OCI-LY1 (cell line): Measurements from ENCODE around the gene ZMPSTE24.

Source experiments
- H2AFZ ChIP-seq: fragments of 200-600 bp; sonication (generic), shearing (Covaris generic); 2 replicates; pipeline ENCODE4 v1.6.0; 2014; ENCODE audit warnings: antibody characterized with exemption, mild to moderate bottlenecking, low read length
- H3F3A ChIP-seq: fragments of 200-600 bp; sonication (generic), shearing (Covaris generic); 2 replicates; pipeline ENCODE4 v1.6.0; 2014; ENCODE audit warnings: mild to moderate bottlenecking, antibody characterized with exemption, low read length, moderate library complexity; ENCODE audit not compliant: insufficient read depth
- H3K27ac ChIP-seq: fragments of 200-600 bp; sonication (generic); 2 replicates; pipeline ENCODE4 v1.5.1; 2014; ENCODE audit warnings: low read length, mixed run types, mild to moderate bottlenecking, low read depth; ENCODE audit not compliant: poor library complexity, severe bottlenecking
- H3K27me3 ChIP-seq: fragments of 200-600 bp; sonication (generic); 2 replicates; pipeline ENCODE4 v1.6.0; 2014; ENCODE audit warnings: antibody characterized with exemption, mild to moderate bottlenecking, low read length, moderate library complexity; ENCODE audit not compliant: insufficient read depth
- H3K36me3 ChIP-seq: fragments of 200-600 bp; sonication (generic); 2 replicates; pipeline ENCODE4 v1.6.1; 2014; ENCODE audit warnings: mild to moderate bottlenecking, antibody characterized with exemption, low read length, moderate library complexity, mixed read lengths; ENCODE audit not compliant: insufficient read depth
- H3K4me1 ChIP-seq: fragments of 200-600 bp; sonication (generic); 2 replicates; pipeline ENCODE4 v1.5.1; 2014; ENCODE audit warnings: mild to moderate bottlenecking, low read length, moderate library complexity; ENCODE audit not compliant: insufficient read depth, severe bottlenecking
- H3K4me2 ChIP-seq: fragments of 200-600 bp; sonication (generic), shearing (Covaris generic); 2 replicates; pipeline ENCODE4 v1.6.1; 2014; ENCODE audit warnings: low read length
- H3K4me3 ChIP-seq: fragments of 200-600 bp; sonication (generic); 2 replicates; pipeline ENCODE4 v1.5.1; 2014; ENCODE audit warnings: low read length, low read depth, mild to moderate bottlenecking, mixed read lengths; ENCODE audit not compliant: poor library complexity, severe bottlenecking
- H3K79me2 ChIP-seq: fragments of 200-600 bp; shearing (Covaris generic); 2 replicates; pipeline ENCODE4 v1.6.1; 2016; ENCODE audit warnings: mixed run types, low read length, mixed read lengths; ENCODE audit not compliant: insufficient read depth
- H3K9ac ChIP-seq: fragments of 200-600 bp; sonication (generic), shearing (Covaris generic); 2 replicates; pipeline ENCODE4 v1.6.1; 2014; ENCODE audit warnings: mild to moderate bottlenecking, low read length, mixed read lengths
- H3K9me2 ChIP-seq: fragments of 200-600 bp; sonication (generic), shearing (Covaris generic); 2 replicates; pipeline ENCODE4 v1.6.1; 2014; ENCODE audit warnings: low read depth, mild to moderate bottlenecking, low read length, mixed read lengths
- H3K9me3 ChIP-seq: fragments of 200-600 bp; shearing (Covaris generic); 2 replicates; pipeline ENCODE4 v1.6.1; 2014; ENCODE audit warnings: low read length, mixed read lengths
- H4K20me1 ChIP-seq: fragments of 200-600 bp; sonication (generic), shearing (Covaris generic); 2 replicates; pipeline ENCODE4 v1.6.0; 2016; ENCODE audit warnings: mild to moderate bottlenecking, low read length; ENCODE audit not compliant: insufficient read depth
- CTCF ChIP-seq: fragments of 200-600 bp; sonication (generic), shearing (Covaris generic); IDR thresholded peaks from 2 replicates; pipeline ENCODE4 v1.5.1; 2017; ENCODE audit warnings: mild to moderate bottlenecking, antibody characterized with exemption, low read length, moderate library complexity, mixed read lengths
- EZH2 ChIP-seq: fragments of 200-600 bp; sonication (generic), shearing (Covaris generic); IDR thresholded peaks from 2 replicates; pipeline ENCODE4 v1.8.0; 2017; ENCODE audit warnings: borderline replicate concordance, mixed run types, mild to moderate bottlenecking, antibody characterized with exemption, low read length, moderate library complexity, mixed read lengths

Gene ZMPSTE24

DNA sequence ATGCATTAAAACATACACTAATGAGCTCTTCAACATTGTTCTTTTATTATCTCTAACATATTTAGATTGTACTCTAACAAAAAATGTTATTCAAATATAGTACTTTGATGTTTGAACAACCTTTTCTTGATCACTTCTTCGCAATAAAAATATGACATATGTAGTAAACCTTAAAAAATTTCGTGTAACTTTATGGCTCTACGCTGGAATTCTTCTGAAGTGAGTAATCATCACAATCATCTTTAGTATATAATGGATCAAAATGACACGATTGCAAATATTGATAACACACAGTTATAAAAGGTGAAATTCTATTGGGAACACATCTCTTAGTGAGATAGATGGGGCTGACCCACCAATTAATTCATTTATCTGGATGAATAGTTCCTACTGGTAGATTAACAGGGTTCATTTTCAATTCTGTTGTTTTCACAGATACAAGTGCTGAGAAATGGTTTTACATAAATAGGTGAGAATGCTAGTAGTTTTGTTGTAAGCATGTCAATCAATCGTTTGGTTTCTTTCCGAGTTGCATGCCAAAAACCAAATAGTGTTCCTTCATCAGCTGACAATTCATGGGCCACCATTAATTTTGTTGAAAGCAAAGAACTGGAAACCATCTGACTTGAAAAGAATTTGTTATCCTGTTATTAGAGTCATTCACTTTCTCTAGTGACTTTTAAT is 1.5 kb upstream of the ZMPSTE24 start:
- H3F3A ChIP-seq = no peaks in the 10 kb centered on the region
- H3K36me3 ChIP-seq = peaks cover 16% of the 10 kb centered on the region; the same call in 1 of the 2 replicates
- H3K9ac ChIP-seq = peak overlapping the region; percentile 87
- H3K9me2 ChIP-seq = no peaks in the 10 kb centered on the region
- peak overlapping the region; percentile 99 for H3K4me3 ChIP-seq
- peaks cover 16% of the 10 kb centered on the region for H3K4me1 ChIP-seq
- no peaks in the 10 kb centered on the region for H4K20me1 ChIP-seq
- no peak overlapping the region for H2AFZ ChIP-seq
- no peak for TF ChIP-seq EZH2
- TF ChIP-seq CTCF = no peak
- H3K27me3 ChIP-seq = no peaks in the 10 kb centered on the region
- H3K27ac ChIP-seq = no peak overlapping the region
- H3K4me2 ChIP-seq = peak overlapping the region; percentile 76
- H3K9me3 ChIP-seq = no peaks in the 10 kb centered on the region
- peaks cover 14% of the 10 kb centered on the region; the same call in 1 of the 2 replicates for H3K79me2 ChIP-seq

DNA sequence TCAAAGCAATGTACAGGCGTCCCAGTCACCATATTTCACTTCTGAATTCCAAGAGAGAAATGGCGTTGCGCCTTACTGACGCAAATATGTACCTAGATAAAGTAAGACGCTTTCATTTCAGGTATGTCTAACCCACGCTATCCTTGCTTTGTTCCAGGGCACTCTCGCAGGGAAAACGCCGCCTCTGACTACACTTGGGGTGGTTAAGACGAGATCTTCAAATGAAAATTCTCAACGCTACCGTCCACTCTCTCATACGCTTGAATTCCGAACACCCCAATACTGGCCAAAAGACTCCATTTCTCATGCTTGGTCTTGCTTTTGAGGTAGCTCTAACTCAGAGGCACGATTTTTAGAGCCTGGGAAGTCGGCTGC is 736 bp upstream of the ZMPSTE24 start:
- Histone ChIP-seq H3K4me3 (peak overlapping the region; percentile 99), H3K36me3 (peaks cover 24% of the 10 kb centered on the region; the same call in 1 of the 2 replicates), H3K27ac (peak overlapping the region; percentile 83), H3K4me2 (peak overlapping the region; percentile 76), H3F3A (no peaks in the 10 kb centered on the region), H3K27me3 (no peaks in the 10 kb centered on the region), H3K79me2 (peaks cover 14% of the 10 kb centered on the region; the same call in 1 of the 2 replicates), H3K9me3 (no peaks in the 10 kb centered on the region), H4K20me1 (no peaks in the 10 kb centered on the region), H3K4me1 (peaks cover 16% of the 10 kb centered on the region), H3K9me2 (no peaks in the 10 kb centered on the region), H3K9ac (peak overlapping the region; percentile 87), H2AFZ (peak overlapping the region; percentile 33)
- TF ChIP-seq EZH2 = no peak
- TF ChIP-seq CTCF = no peak

GRCh38 chr1:40258445-40258769 is 371 bp downstream of the ZMPSTE24 start:
- Histone ChIP-seq H3K4me1 (peaks cover 16% of the 10 kb centered on the region), H3K4me2 (peak overlapping the region; percentile 66), H3K9me3 (no peaks in the 10 kb centered on the region), H3K9ac (peak overlapping the region; percentile 98), H3K4me3 (peak overlapping the region; percentile 99), H3K79me2 (peaks cover 14% of the 10 kb centered on the region; the same call in 1 of the 2 replicates), H3K27ac (peak overlapping the region; percentile 39), H3K36me3 (peaks cover 33% of the 10 kb centered on the region; the same call in 1 of the 2 replicates), H3F3A (no peaks in the 10 kb centered on the region), H4K20me1 (no peaks in the 10 kb centered on the region), H2AFZ (0 out of 2 replicates have a peak overlapping the region, but pooled peaks have one; percentile 65), H3K27me3 (no peaks in the 10 kb centered on the region), H3K9me2 (no peaks in the 10 kb centered on the region)
- TF ChIP-seq EZH2 (no peak), CTCF (no peak)
